Measurements from ENCODE around the gene TMPRSS13.
"Not testable (repeated sequence)": the region's sequence is repeated elsewhere in the genome, so short reads cannot be mapped to it uniquely, and the experiment has no call there.

The TMPRSS13 gene

DNA sequence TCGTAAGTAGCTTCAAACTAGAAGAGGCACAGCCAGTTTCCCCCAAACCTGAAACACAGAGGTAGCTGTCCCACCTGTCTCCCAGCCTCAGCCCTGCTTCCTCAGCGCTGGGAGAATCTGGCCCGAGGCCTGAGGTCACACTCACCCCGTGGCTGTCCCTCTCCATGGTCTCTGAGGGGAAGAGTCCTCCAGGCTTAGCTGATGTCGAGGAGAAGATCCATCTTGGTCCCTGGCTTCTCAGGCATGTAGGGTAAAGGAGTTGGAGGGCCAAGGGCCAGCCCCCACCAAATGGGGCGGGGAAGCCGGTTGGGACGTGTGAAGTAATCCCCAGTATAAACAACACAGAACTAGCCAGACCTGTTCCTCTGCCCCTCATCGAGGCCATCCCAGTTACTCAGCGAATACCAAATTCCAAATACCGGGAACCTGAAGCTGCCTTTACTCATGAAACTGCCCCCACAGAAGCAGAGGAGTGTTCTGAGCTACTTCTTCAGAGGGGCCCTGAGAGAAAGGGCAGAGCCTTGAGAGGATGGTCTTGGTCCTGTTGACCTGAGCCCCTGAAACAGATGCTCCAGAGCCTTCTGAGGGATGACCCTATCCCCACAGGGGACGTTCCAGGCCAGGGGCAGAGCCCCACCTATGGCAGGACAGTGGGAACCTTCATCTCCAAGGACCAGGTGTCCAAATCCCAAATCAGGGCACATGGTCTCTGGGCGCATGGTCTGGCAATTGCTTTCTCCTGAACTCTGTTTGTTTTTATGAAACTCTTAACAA lies at the start of gene TMPRSS13:
Gene TMPRSS13, minus strand, starts transcription at position 261 of the 774 bp plus-strand sequence. Its CDS starts 95 bp downstream, at position 166.
- DNase-seq = no peak

DNA sequence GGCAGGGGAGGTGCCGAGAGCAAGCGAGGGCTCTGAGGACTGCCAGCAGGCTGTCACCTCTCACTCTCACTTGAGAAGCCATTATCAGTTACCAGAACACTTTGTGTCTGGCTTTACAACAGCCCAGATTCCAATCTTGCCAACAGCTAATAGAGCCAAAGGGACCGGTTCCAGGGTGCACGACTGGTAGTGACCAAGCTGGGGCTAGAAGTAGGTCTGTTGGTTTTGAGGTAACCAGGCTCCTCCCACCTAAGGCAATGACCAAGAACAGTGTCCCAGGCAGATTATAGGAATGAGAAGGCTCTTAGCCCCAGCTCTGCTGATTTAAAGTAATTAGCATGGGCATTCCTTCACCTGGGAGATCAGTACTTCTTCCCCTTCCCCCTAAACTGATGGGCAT lies 49.8 kb upstream of the TMPRSS13 start:
- DNase-seq = no peak

DNA sequence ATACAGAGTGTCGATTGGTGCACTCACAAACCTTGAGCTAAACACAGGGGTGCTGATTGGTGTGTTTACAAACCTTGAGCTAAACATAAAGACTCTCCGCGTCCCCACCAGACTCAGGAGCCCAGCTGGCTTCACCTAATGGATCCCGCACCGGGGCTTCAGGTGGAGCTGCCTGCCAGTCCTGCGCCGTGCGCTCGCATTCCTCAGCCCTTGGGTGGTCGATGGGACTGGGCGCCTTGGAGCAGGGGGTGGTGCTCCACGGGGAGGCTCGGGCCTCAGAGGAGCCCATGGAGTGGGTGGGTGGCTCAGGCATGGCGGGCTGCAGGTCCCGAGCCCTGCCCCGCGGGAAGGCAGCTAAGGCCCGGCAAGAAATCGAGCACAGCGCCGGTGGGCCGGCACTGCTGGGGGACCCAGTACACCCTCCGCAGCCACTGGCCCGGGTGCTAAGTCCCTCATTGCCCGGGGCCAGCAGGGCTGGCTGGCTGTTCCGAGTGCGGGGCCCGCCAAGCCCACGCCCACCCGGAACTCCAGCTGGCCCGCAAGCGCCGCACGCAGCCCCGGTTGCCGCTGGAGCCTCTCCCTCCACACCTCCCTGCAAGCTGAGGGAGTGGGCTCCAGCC lies 49.2 kb upstream of the TMPRSS13 start:
- DNase-seq = not testable (repeated sequence)

DNA sequence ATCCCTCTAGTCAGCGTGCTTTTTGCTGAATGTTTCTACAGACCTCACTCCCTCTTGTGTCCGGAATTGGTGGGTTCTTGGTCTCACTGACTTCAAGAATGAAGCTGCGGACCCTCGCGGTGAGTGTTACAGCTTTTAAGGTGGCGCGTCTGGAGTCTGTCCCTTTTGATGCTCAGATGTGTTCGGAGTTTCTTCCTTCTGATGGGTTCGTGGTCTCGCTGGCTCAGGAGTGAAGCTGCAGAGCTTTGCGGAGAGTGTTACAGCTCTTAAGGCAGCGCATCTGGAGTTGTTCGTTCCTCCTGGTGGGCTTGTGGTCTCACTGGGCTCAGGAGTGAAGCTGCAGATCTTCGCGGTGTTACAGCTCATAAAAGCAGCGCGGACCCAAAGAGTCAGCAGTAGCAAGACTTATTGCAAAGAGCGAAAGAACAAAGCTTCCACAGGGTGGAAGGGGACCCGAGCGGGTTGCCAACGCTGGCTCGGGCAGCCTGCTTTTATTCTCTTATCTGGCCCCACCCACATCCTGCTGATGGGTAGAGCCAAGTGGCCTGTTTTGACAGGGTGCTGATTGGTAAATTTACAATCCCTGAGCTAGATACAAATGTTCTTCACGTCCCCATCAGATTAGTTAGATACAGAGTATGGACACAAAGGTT lies 48.5 kb upstream of the TMPRSS13 start:
- DNase-seq = not testable (repeated sequence)

DNA sequence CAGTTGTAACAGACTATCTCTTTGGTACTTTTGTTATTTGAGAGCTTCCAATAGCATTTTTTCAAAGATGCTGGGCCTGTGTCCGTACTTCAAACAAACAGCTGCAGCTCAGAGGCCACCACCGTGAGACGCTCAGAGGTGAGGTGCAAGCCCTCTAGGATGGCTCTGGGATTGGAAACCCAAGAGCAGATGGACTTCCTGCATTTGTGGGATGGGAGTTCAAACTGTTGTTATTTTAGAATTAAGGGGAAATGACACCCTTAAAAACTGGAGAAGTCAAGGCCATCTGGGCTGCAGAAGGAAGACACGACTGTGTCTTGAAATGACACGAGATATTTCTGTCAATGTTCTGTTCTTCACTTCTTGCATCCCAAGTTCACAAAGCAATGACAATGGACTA lies 47.8 kb upstream of the TMPRSS13 start:
- no peak for DNase-seq

DNA sequence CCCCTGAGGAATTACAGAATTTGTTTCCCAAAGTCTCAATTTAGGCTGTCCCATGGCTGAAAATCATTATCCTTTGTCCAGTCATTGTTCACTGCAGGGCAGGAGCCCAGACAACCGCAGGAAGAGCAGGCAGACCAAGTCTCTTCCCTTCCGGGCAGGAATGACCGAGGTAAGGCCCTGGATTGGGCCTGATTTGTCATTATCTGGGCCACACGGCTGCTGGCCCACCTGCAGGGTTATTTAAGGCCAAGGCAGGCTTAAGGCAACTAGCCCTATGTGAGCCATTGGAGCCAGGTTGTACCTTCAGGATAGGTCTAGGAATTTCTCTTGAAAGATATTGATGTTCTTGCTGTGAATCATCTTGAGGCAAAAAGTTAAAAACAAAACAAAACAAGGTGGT lies 47.2 kb upstream of the TMPRSS13 start:
- no peak for DNase-seq

DNA sequence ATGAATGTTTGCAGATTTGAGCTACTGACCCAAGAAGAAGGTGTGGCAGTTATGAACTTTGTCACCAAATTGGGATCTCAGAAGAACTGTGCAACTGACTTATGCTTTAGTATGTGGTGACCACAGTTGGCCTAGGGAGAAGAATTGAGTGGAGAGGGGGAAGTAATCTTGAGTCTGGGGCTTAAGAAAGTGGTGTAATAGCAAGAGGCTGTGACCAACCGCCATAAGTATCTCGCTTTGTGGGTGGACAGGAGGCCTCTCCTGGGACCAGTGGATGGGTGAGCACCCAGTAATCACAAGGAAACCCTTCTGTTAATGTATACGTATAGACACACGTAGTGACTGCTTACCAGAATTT lies 44.3 kb upstream of the TMPRSS13 start:
- DNase-seq = no peak

DNA sequence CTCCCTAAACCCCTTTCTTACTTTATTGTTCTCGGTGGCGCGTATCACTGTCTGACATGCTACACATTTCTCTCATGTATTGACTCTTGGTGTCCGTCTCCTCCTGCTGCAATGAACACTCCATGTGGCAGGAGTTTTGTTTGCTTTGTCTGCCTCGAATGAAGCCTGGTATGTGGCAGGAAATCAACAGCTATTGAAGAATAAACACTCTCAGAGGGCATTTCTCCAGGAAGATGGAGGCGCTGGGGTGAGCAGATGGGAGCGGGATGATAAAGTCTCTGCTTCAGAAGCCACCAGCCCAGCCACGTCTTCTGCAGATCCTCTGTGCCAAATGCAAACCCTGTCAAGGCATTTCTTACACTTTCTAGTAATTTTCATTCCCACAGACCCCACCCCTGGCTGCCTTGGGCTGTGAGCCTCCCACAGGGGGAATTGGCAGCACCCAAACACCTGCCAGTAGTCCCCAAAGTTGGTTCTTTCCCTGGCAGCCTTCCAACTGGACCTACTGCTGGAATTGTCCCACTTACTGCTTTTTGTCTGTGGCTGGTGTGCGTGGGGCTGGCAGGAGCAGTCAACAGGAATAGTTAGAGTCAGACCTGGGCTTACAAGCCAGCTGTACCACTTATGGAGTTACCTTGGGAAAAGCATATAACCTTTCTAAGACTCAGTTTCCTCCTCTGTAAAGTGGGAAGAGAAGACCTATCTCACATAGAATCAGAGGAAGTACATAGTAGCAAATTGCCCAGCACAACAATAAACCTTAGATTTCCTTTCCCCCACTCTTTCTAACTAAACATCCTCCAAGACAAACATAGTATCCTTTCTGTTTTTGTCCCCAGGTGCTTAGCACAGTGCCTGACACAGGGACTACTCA lies 43.7 kb upstream of the TMPRSS13 start:
- no peak for DNase-seq

DNA sequence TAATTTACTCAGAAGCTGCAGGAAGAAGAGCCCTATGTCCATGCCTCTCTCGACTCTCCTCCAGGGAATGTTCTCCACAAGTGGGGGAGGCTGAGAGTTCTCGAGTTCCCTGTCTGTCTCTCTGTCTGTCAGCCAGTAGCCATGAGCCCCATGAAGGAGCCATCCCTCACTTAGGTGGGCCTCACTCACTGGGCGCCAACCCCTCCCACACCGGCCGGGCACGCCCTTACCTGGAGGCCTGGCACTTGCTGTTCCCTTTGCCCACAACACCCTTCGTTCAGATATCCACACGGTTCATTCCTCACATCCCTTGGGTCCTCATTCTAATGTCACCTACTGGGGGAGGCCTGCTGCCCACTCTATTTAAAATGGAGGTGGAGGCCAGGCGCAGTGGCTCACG lies 42.8 kb upstream of the TMPRSS13 start:
- no peak for DNase-seq

DNA sequence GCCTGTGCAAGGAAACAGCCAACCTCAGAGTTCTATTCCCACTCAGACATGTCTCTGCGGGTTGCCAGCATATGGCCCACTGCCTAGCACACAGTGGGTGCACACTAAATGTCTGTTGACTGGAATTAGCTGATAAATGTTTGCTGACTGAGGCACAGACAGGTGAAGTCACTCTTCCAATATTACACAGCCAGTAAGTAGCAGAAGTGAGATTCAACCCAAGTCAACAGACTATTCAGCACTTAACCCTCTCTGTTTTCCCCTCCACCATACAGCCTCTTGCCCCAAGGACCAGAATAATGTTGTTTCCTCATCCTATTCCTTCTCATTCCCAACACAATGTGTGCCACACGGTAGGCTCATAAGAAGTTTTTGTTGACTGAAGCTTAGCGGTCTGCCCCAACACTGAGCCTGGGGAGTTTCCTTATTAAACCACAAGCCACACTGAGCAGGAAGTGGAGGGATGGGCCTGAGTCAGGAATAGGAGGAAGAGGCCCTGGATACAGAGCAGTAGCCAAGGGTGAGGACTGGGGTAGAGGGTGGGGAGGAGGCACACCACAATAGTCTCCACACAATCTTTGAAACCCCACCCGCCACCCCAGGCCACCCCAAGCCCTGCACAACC lies 41.3 kb upstream of the TMPRSS13 start:
- no peak for DNase-seq

DNA sequence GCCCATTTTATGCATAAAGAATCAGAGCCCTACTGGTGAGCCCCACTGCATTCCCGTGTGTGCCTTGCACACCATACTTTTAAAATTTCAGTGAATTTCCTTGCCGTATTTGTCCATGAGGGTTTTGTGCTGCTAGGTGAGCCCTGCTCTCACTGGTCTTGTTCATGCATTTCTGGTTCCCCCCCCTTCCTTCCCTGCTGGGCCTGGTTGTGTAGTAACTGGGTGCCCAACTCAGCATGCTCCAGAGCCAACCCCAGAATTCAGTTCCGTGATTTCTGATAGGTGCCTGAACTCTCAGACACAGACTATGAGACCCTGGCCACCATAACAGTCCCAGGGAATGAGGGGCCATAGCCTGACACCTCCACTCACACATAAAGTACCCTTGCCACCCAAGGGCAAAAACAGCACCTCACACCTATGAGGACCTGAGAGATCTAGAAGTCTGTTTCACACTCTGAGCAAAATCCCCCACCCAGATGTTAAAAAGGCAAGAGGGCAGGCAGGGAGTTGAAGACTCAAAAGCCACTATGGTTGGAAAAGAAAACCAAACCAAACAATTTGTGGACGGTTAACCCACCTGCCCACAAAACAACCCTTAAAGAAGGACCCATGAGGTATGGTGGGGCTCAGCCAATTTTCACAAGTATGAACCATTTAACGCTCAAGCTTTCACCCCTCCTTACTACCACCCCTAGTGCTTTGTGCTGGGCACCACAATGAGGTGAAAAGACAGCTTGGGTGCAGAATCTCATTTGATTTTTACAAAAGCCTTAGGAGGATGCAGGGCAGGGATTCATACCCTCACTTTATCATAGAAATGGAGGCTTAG lies 40.2 kb upstream of the TMPRSS13 start:
- DNase-seq = no peak

DNA sequence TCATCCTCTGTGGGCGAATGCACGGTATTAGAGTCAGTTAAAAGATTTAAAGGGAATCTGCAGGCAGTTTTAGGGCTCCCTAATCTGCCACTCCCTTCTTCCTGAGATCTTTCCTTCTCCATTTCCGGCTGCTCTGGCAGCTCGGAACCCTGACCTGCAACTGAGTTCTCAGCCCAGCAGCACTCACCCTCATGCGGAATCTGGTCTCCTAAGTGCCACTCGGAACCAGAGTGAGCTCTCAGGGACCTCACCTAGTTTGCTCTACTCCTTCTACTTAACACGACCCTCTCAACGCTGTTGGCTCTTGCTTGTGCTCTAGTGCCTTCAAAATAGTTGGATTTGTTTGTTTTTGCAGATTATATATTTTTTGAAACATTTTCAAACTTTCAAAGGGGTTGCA lies 37.7 kb upstream of the TMPRSS13 start:
- DNase-seq = no peak

DNA sequence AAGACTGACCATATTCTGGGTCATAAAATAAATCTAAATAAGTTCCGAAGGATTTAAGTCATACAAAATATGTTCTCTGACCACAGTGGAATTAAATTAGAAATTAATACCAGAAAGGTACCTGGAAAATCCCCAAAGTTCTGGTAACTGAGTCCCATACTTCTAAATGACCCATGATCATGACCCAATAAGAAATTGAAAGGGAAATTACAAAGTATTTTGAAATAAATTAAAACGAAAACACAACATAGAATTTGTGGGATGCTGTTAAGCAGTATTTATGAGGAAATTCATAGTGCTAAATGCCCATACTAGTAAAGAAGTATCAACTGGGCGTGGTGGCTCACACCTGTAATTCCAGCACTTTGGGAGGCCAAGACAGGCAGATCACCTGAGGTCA lies 33.6 kb upstream of the TMPRSS13 start:
- DNase-seq = no peak

DNA sequence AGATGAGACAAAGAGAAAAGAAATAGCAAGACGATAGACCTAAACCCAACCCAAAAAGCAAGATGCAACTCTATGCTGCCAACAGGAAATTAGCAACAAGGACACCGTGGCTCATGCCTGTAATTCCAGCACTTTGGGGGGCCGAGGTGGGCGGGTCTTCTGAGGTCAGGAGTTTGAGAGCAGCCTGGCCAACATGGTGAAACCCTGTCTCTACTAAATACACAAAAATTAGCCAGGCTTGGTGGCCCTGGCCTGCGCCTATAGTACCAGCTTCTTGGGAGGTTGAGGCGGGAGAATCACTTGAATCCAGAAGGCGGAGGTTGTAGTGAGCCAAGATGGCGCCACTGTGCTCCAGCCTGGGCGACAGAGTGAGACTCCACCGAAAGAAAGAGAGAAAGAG lies 32.7 kb upstream of the TMPRSS13 start:
- no peak for DNase-seq

DNA sequence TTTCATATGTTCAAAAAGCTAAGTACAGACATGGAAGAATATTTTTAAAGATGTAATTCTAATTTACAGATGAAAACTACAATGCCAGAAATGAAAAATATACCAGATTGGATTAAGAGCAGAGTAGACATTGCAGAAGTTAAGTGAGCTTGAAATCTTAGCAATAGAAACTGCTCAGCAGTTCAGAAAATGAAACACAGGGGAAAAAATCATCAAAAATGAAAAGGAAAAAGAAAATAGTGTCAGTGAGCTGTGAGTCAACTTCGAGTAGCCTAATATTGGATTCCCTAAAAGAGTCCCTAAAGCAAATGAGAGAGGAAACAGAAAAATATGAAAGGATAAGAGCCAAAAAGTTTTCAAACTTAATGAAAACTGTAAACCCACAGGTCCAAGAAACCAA lies 31.2 kb upstream of the TMPRSS13 start:
- DNase-seq = no peak

DNA sequence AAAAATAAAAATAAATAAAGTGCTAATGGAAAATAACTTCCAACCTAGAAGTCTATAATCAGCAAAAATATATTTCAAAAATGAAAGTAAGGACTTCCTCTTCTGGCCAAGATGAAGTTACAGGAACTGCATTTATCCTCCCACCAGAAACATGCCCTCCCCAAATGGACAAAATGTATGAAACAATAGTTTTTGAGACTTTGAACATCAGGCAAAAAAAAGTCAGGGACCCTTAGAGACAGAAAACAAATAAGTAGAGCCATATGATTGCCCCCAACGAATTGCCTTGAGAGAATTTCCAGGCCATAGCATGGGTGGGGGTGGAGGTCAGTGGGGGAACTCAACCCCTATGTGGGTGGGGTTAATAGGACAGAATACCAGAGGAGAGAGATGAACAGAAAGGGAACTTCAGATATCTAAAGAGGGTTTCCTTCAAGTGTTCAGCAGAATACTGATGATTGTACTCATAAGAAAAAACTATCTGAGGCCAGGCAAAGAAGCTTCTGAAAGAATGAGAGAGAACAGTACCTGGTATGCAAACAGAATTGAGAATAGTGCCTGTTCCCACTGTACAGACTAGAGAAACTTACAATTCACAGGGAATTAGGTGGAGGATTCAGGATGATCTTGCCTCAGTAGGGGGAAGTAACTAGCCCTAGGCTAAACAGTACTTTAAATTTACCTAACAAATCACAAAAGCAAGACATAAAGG lies 30.4 kb upstream of the TMPRSS13 start:
- DNase-seq = no peak

DNA sequence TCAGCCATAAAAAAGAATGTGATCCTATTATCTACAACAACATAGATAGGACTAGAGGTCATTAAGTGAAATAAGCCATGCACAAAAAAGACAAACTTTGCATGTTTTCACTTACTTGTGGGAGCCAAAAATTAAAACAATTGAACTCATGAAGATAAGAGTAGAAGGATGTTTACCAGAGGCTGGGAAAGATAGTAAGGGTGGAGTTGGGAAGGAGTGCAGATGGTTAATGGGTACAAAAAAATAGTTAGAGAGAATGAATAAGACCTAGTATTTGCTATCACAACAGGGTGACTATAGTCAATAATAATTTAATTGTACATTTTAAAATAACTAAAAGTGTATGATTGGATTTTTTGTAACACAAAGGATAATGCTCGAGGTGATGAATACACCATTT lies 29.7 kb upstream of the TMPRSS13 start:
- DNase-seq = no peak

DNA sequence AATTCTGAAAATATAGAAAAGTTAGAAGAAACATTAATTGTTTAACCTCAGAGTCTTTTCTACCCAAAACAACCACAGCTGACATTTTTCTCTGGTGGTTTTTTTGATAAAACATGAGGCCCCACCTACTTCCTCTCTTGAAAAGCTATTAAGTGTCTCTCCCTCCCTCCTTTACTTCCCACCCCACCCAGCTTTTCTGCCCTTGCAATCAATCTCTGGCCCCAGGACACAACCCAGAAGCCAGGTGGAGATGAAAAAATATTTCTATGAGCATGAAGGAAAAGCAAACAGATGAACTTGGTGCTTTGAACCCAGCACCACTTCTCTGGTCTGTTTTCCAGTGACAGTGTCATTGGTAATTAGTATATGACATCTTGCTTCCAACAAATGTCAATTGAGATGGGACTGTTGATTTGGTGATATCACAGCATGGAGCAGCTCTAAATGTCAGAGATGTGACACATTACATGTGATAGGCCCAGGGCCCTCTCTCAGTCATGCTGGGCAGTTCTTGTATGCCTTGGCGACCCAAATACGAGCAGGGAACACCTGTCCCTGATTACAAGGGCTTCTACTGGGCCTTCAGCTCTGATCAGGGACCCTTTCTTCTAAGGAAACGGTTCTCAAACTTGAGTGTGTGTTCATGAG lies 23.9 kb upstream of the TMPRSS13 start:
- DNase-seq = no peak

DNA sequence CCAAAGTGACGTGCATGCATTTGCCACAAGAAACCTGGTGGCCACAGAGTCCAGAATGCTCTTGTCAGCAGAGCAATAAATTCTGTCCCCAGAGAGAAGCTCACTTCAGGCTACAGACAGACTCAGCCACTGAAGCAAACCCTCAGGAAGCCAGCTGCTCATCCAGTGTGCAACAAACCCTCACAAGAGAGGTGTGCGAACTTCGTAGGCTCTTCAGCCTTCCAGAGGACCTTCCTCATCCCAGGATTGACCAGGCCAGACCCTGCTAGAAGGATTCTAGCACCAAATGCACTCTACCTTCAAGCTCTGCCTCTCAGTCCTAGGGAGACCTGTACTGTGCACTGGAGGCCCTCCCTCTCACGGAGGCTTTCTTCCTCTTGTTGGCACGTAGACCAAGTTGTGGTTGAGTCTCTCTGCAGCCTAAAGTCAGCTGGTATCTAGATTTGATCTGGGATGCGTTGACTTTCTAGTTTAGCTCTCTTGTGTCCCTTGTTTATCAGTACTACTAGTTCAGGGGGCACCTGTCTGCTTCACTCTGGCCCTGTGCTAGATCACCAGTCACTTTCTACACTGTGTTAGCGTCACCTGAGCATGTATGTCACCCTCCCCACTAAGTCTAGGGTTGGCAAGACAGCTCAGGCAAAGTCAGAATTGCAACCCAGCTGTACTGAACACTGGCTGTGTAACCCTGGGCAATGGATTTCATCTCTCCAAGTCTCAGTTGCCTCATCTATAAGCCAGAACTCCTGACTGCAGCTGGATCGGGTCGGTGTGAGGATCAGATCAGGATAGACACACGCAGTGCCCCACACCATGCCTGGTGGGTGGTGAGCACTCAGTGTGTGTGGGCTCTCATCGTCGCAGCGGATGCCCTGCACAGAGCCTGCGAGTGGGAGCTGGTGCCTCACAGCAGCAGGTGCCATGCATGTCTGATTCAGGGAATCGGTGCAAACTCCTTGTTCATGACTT lies 22.1 kb upstream of the TMPRSS13 start:
- no peak for DNase-seq

All from NCI-H524 treated with DMSO at 0.1 percent for 48 hours (cell line).